ENCODE results near the gene VTI1B. TPM values are rescaled to one million over a fixed set of nuclear protein-coding genes. Genes with fewer than 3 reads are reported as not detected.

The VTI1B gene
- total and polyA plus RNA-seq, 4 donors, result 26.5 to 76.3 (median 28.9) TPM

DNA sequence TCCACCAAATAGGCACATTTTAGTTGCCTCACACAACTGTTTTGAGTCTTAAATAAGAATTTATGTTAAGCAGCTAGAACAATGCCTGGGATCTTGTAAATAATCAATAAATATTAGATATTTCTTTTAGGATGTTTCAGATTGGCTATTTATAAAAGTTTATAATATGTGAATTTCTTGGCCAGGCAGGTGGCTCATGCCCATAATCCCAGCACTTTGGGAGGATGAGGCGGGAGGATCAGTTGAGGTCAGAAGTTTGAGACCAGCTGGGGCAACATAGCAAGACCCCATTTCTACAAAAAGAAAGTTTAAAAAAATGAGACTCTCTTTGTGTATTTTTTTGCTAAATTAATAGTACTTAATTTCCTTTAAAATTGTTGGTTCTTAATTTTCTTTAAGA is 33.0 kb downstream of the VTI1B start:
- Histone ChIP-seq H3K9ac (ENCODE audit: low read depth in 1 of 2, low read length in 2 of 2) (no peak overlapping the region), H3K4me3 (ENCODE audit: low read depth in 1 of 3, low read length in 3 of 3) (no peak overlapping the region), H3K27me3 (ENCODE audit: control insufficient read depth in 4 of 4, insufficient read depth in 4 of 4, low read length in 3 of 4) (no peaks in the 10 kb centered on the region), H3K36me3 (ENCODE audit: control insufficient read depth in 4 of 4, insufficient read depth in 3 of 4, low read depth in 1 of 4, low read length in 3 of 4) (peaks cover 2 to 8% (median 7%) of the 10 kb centered on the region in 4 donors), H3K4me1 (ENCODE audit: control insufficient read depth in 4 of 4, insufficient read depth in 4 of 4, low read length in 3 of 4) (no peaks in the 10 kb centered on the region), H3K27ac (ENCODE audit: low read depth in 1 of 2, low read length in 2 of 2) (no peak overlapping the region), H3K9me3 (ENCODE audit: control insufficient read depth in 4 of 4, low read length in 3 of 4) (no peaks in the 10 kb centered on the region)
- 97% methylated on average over 1 of the region's 1 CpG for WGBS
- no peak for DNase-seq (ENCODE audit: low spot score)
- TF ChIP-seq, protein P1, sequence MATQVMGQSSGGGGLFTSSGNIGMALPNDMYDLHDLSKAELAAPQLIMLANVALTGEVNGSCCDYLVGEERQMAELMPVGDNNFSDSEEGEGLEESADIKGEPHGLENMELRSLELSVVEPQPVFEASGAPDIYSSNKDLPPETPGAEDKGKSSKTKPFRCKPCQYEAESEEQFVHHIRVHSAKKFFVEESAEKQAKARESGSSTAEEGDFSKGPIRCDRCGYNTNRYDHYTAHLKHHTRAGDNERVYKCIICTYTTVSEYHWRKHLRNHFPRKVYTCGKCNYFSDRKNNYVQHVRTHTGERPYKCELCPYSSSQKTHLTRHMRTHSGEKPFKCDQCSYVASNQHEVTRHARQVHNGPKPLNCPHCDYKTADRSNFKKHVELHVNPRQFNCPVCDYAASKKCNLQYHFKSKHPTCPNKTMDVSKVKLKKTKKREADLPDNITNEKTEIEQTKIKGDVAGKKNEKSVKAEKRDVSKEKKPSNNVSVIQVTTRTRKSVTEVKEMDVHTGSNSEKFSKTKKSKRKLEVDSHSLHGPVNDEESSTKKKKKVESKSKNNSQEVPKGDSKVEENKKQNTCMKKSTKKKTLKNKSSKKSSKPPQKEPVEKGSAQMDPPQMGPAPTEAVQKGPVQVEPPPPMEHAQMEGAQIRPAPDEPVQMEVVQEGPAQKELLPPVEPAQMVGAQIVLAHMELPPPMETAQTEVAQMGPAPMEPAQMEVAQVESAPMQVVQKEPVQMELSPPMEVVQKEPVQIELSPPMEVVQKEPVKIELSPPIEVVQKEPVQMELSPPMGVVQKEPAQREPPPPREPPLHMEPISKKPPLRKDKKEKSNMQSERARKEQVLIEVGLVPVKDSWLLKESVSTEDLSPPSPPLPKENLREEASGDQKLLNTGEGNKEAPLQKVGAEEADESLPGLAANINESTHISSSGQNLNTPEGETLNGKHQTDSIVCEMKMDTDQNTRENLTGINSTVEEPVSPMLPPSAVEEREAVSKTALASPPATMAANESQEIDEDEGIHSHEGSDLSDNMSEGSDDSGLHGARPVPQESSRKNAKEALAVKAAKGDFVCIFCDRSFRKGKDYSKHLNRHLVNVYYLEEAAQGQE (IDR thresholded peaks at IDR 0.05), result no peak
- TF ChIP-seq, protein P2, sequence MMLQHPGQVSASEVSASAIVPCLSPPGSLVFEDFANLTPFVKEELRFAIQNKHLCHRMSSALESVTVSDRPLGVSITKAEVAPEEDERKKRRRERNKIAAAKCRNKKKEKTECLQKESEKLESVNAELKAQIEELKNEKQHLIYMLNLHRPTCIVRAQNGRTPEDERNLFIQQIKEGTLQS (IDR thresholded peaks at IDR 0.05), result no peak
- TF ChIP-seq HNF4A (conservative IDR thresholded peaks at IDR 0.05) (no peak), GABPA (IDR thresholded peaks at IDR 0.05 in 1 of 2, conservative IDR thresholded peaks at IDR 0.05 in 1 of 2) (no peak), FOXA2 (IDR thresholded peaks at IDR 0.05) (no peak)
- TF ChIP-seq, protein P3, sequence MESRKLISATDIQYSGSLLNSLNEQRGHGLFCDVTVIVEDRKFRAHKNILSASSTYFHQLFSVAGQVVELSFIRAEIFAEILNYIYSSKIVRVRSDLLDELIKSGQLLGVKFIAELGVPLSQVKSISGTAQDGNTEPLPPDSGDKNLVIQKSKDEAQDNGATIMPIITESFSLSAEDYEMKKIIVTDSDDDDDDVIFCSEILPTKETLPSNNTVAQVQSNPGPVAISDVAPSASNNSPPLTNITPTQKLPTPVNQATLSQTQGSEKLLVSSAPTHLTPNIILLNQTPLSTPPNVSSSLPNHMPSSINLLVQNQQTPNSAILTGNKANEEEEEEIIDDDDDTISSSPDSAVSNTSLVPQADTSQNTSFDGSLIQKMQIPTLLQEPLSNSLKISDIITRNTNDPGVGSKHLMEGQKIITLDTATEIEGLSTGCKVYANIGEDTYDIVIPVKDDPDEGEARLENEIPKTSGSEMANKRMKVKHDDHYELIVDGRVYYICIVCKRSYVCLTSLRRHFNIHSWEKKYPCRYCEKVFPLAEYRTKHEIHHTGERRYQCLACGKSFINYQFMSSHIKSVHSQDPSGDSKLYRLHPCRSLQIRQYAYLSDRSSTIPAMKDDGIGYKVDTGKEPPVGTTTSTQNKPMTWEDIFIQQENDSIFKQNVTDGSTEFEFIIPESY (IDR thresholded peaks at IDR 0.05), result no peak
- TF ChIP-seq, protein P4, sequence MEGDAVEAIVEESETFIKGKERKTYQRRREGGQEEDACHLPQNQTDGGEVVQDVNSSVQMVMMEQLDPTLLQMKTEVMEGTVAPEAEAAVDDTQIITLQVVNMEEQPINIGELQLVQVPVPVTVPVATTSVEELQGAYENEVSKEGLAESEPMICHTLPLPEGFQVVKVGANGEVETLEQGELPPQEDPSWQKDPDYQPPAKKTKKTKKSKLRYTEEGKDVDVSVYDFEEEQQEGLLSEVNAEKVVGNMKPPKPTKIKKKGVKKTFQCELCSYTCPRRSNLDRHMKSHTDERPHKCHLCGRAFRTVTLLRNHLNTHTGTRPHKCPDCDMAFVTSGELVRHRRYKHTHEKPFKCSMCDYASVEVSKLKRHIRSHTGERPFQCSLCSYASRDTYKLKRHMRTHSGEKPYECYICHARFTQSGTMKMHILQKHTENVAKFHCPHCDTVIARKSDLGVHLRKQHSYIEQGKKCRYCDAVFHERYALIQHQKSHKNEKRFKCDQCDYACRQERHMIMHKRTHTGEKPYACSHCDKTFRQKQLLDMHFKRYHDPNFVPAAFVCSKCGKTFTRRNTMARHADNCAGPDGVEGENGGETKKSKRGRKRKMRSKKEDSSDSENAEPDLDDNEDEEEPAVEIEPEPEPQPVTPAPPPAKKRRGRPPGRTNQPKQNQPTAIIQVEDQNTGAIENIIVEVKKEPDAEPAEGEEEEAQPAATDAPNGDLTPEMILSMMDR (IDR thresholded peaks at IDR 0.05; ENCODE audit: low read depth, low read length, missing input control), result no peak
- TF ChIP-seq, protein P5, sequence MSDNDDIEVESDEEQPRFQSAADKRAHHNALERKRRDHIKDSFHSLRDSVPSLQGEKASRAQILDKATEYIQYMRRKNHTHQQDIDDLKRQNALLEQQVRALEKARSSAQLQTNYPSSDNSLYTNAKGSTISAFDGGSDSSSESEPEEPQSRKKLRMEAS (IDR thresholded peaks at IDR 0.05), result no peak

DNA sequence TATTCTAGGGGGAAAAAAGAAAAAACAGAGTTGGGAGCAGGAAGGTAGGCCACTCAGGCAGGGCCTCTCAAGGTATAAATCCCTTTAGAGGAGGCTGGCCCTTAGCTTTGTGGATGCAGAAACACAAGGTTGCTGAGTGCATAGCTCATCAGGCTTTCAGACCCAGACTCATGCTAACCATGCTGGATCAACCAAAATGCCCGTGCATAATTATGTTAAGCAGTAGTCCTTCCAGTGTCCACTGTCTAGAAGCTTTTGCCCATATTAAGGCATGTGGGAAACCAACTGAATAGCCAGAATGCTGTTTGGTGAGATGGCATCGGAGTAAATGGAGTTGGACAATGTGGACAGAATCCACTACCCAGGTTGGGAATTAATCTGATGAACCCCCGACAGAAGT is 35.8 kb downstream of the VTI1B start:
- no peak for DNase-seq (ENCODE audit: low spot score)
- Histone ChIP-seq H3K9me3 (ENCODE audit: control insufficient read depth in 4 of 4, low read length in 3 of 4) (no peaks in the 10 kb centered on the region), H3K4me1 (ENCODE audit: control insufficient read depth in 4 of 4, insufficient read depth in 4 of 4, low read length in 3 of 4) (no peaks in the 10 kb centered on the region), H3K36me3 (ENCODE audit: control insufficient read depth in 4 of 4, insufficient read depth in 3 of 4, low read depth in 1 of 4, low read length in 3 of 4) (peaks cover 0 to 2% (median 0%) of the 10 kb centered on the region in 4 donors), H3K27ac (ENCODE audit: low read depth in 1 of 2, low read length in 2 of 2) (no peak overlapping the region), H3K4me3 (ENCODE audit: low read depth in 1 of 3, low read length in 3 of 3) (no peak overlapping the region), H3K27me3 (ENCODE audit: control insufficient read depth in 4 of 4, insufficient read depth in 4 of 4, low read length in 3 of 4) (no peaks in the 10 kb centered on the region), H3K9ac (ENCODE audit: low read depth in 1 of 2, low read length in 2 of 2) (no peak overlapping the region)
- WGBS, result 95% methylated on average over 3 of the region's 3 CpGs
- TF ChIP-seq FOXA2 (IDR thresholded peaks at IDR 0.05) (no peak), SP1 (IDR thresholded peaks at IDR 0.05) (no peak), TAF1 (conservative IDR thresholded peaks at IDR 0.05) (no peak), HNF4A (conservative IDR thresholded peaks at IDR 0.05) (no peak), FOXA1 (IDR thresholded peaks at IDR 0.05) (no peak), JUND (IDR thresholded peaks at IDR 0.05) (no peak), HNF4G (IDR thresholded peaks at IDR 0.05) (no peak), EGR1 (IDR thresholded peaks at IDR 0.05; ENCODE audit: low read depth in 2 of 2) (no peak)
- TF ChIP-seq, protein P3 (IDR thresholded peaks at IDR 0.05), result no peak
- TF ChIP-seq, protein P4 (IDR thresholded peaks at IDR 0.05; ENCODE audit: low read depth, low read length, missing input control), result no peak
- TF ChIP-seq, protein P5 (IDR thresholded peaks at IDR 0.05), result no peak
- TF ChIP-seq, protein P1 (IDR thresholded peaks at IDR 0.05), result no peak
